ENCODE measurements around the gene MAP2K4.

DNA sequence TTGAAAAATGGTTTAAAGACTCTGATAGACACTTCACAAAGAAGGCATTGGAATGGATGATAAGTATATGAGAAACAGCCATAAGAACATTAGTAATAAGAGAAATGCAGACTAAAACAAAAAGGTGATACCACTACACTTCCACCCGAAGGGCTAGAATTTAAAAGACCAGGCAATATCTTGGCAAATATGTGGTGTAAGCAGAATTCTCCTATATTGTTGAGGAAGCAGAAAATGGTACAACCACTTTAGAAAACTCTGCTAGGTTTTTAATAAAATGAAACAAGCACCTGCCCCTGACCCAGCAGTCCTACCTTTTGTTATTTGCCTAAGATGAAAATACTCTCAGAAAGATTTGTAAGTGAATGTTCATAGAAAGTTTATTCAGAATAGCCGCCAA lies 43.7 kb downstream of the MAP2K4 start:
- TF ChIP-seq, protein P1, sequence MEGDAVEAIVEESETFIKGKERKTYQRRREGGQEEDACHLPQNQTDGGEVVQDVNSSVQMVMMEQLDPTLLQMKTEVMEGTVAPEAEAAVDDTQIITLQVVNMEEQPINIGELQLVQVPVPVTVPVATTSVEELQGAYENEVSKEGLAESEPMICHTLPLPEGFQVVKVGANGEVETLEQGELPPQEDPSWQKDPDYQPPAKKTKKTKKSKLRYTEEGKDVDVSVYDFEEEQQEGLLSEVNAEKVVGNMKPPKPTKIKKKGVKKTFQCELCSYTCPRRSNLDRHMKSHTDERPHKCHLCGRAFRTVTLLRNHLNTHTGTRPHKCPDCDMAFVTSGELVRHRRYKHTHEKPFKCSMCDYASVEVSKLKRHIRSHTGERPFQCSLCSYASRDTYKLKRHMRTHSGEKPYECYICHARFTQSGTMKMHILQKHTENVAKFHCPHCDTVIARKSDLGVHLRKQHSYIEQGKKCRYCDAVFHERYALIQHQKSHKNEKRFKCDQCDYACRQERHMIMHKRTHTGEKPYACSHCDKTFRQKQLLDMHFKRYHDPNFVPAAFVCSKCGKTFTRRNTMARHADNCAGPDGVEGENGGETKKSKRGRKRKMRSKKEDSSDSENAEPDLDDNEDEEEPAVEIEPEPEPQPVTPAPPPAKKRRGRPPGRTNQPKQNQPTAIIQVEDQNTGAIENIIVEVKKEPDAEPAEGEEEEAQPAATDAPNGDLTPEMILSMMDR (IDR thresholded peaks at IDR 0.05; ENCODE audit: low read length): no peak
- no peak for TF ChIP-seq EZH2 (IDR thresholded peaks at IDR 0.05; ENCODE audit: borderline replicate concordance, low read length)

All from OCI-LY1 (cell line).